HTR-8/SVneo (cell line): ENCODE data around the gene ADM2.

ENCODE experiments used
- DNase-seq: peaks from one replicate; pipeline ENCODE4 v3.0.0; 2011; ENCODE audit warnings: low spot score, mixed read lengths; ENCODE audit not compliant: insufficient read length
- FAIRE-seq: peaks from 2 replicates; lab custom pipeline; 2011; peaks lifted over from hg19 to GRCh38; lab: Jason Lieb, UNC

Gene ADM2

DNA sequence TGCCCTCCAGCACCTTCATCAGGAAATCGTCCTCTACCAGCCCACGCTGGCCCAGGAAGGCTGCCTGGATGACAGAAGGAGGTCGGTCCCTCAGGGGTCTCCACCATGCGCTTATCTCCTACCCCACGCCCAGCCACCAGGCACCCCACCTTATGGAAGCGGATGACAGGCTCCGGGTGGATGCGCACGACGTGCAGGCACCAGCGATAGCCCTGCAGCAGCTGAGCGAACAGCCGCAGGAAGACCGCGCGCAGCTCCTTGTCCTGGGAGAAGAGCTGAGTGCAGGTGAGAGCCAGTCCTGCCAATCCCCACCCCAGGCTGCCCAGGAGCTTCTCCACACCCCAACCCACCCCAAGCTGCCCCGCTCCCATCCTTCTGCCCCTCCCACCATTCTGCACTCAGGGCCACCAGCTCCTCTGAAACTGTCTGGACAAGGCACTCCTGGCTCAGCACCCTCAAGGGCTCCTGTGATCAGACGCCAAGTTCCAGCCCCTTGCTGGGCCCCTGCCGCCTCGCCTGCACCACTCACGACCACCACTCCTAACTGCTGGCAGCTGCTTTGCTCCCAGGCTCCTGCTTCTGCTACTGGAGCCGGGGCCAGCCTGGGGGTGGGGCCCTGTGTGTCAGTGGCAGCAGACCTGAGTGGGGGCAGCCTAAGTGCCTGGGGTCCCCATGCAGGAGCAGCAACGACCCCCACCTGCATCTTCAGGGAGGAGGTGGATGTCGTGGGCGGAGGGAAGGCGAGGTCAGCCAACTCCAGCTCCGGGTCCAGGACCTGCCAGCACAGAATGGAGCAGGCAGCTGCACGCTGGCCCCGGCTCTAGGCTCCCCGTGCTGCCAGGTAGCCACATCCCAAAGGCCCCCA is 16.0 kb upstream of the ADM2 start:
- DNase-seq (no peak), FAIRE-seq (no peak)

DNA sequence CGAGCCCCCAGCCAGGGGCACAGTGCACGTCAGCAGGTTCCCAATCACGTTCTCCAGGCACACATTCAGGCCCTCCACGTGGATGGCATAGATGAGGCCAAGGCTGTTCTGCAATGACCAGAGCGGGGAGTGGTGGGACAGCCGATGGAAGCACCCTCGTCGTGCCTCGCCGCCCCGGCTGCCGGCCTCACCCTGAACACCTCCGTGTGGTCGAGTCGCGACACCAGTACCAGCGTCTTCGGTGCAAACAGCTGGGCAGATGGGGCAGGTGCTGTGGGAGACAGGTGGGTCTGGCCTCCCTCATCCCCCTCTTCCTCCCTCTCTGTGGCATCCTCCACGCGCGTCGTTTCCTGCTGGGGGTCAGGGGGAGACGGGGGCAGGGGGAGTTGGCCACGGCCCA is 14.0 kb upstream of the ADM2 start:
- DNase-seq = no peak
- FAIRE-seq = no peak

DNA sequence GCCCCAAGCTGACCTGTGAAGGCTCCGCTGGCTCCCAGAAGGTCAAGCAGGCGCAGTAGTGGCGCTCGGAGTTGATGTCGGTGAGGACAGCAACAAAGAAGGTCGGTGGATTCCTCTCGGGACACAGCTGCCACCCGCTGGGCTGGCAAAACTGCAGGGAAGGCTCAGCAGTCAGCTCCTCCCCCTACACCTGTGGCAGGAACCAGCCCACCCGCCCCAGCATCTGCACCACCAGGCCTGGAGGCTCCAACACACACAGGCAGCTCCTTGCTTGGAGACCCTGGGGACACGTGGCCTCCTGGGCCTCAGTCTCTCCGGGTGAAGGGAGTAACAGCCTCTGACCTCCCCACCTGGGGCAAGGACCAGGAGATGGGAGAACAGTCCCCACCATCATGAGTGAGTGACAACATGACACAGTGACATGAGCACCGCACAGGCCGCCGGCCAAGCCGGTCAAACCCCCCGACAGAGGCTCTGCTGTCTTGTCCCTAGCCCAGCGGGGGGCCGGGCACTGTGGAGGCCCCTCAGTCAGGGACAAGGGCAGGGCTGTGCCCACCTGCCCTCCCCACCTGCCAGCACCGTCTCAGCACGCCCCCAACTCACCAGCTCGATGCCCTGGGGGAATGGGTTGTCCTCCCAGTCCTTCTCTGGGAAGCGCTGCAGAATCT is 13.4 kb upstream of the ADM2 start:
- FAIRE-seq = no peak

DNA sequence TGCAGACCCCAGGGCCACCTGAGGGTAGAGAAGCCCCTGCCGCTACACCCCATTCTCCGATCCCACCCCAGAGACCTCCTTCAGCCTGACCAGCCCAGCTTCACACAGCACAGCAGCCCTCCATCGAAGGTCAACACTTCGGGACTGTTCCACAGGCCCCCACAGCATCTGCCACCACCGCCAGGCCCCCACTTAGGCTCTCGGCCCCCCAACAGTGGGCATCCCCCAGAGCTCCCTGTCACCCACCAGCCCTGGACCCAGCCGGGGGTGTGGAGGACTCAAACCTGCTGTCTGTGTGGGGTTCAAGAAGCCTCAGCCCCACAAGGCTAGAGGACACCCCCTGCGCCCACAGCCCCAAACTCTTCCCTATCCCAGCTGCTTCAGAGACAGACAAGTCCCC is 12.7 kb upstream of the ADM2 start:
- DNase-seq (no peak), FAIRE-seq (no peak)

More for the DNA sequence above, 13.4 kb upstream of the ADM2 start:
- DNase-seq = no peak

DNA sequence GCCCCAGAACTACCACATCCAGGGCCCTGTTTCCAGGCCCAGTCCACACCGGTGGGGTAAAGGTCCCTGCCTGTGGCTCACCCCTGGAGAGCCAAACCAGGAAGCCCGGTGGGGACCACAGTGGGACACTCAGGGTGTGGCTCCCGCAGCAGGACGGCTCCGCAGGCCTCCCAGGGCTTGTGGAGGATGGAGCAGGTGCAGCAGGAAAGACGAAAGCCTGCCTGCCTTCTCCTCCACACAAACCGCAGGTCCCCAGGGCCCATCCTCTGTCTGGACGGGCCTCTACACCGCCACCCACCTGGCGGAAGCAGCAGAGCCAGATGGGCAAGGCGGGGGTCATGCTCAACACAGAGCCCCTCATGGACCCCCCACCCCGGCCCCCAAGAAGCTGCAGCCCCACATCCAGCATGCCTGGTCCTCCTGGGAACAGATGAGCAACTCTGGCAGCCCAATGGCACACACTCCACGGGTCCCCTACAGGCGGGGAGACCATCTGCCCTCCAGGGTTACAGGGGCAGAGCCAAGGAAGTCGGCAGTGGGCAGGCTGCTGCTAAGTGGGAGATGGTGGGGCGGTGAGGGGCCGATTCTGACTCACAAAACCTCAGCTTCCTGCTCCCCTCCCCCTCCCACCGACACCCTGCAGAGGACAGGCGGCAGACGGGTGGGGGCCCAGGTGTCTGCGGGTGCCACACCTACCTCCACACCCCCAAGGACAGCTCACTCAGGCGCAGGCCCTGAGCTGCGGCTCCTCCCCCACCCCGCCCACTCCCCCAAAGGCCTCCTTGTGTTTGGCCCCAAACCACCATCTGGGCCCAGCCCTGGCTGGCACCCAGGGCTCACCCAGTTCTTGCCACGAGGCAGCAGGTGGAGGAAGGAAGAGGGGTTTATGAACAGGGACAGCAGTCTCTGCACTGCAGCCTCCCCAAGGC is 11.7 kb upstream of the ADM2 start:
- DNase-seq (peak; percentile 51), FAIRE-seq (peak; percentile 49)

DNA sequence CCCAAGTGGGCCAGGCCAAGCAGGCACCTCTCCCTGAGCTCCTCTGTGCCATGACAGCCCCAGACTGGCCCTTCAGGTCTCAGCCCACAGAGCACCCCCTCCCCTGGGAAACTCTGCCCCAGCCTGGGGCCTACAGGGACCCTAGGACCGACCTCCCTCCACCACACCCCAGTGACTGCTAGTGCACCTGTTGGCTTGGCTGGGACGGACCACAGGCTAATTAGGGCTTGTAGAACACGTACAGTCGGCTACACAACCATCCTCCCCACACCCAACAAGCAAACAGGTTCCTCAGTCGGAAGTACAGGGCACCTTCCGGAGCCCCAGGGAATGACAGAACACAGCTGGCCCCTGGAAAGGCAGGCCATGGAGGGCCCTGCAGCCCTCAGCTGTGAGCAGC is 10.9 kb upstream of the ADM2 start:
- FAIRE-seq = no peak

DNA sequence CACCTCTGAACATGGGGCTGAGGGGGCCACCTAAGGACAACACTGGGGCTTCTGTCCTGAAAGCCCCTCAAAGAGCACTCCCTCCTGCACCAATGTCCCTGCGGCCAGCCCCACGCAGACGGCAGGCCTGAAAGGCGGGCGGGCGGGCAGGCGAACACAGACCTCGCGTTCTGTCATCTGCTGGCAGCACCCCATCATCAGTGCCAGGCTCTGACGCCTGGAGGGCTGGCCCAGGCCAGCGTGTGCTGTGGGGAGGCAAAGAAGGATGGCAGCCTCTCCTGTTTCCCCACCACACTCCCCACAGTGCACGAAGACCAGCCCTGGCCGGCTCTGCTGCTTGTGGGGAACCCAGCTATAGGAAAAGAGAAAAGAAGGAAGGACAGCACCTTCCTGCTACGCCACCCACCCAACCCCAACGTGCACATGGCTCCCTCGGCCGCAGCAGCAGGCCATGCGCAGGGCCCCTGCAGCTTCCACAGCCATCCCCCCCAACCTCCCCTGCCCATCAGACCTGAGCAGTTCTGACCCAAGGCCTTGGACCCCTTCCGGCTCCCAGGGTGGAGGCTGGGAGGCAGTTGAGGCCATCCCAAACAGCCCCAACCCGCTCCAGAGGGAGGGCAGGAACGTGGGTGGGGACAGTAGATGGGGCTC is 10.0 kb upstream of the ADM2 start:
- FAIRE-seq (no peak), DNase-seq (no peak)

More for the DNA sequence above, 10.9 kb upstream of the ADM2 start:
- DNase-seq = no peak

DNA sequence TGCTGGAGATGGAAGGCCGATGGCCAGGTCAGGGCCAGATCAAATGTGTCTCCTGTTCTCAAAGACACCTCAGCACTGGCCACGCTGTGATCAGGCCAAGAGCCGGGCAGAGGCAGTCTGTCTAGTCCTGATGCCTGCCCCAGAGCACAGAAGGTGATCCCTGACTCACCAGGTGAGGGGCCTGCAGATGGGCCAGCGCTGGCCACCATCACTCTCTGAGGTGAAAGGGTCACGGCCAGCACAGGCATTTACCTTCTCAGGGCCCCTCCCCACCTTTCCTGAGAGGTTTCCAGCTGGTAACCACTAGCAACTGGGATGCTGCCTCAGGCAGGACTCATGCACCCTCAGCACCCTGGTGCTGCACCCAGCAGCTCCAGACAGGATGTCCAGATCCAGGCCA is 9.4 kb upstream of the ADM2 start:
- DNase-seq (no peak), FAIRE-seq (no peak)

DNA sequence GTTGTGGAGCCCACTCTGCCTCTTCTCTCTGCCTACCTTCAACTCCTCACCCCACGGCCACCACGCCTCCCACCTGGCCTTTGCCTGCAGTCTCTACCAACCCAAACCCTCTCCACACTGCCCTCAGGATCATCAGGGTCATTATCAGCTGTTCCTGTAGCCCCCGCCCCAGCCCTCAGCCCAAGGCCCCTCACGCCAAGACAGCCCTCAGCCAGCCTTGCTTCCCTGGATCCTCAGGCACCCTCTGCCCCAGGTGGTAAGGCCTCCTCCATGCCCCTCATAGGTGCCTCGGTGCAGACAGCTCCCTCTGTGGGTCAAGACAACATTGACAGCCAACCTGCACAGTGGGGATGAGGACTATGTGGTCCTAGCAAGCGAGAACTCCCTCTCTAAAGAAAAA is 8.3 kb upstream of the ADM2 start:
- FAIRE-seq (peak; percentile 16), DNase-seq (no peak)

DNA sequence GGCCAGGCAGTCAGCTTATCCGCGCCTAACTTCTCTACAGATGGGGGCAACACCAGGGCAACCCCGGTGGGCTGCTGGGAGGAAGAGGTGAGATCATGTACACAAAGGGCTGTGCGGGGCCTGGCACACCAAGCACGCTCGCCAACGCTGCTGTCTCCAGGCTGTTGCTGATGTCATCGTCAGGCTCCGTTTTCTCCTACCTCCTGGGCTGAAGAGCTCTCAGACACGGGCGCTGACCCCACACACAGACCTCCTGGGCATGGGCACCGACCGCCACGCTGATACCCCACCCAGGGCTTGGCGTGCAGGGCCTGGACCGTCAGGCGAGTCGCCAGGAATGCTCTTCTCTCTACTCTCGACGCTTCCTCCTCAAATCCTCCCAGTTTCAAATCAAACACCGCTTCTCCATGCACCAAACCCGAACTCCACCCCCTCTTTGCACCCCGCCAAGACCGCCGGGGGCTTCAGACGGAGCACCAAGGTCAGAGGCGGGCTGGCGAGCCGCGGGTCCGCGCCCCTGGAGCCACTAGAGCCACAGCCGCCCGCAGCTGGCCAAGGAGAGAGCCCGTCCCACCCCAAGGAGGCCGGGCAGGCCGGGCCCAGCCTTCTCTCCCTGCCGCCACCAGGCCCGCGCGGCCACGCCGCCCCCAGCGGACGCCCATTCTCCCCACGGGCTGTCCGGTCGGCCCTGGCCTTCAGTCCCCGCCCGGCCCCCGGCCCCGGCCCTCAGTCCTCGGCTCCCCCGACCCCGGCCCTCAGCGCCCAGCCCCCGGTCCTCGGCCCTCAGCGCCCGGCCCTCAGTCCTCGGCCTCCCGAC is 7.3 kb upstream of the ADM2 start:
- no peak for FAIRE-seq
- DNase-seq = no peak

DNA sequence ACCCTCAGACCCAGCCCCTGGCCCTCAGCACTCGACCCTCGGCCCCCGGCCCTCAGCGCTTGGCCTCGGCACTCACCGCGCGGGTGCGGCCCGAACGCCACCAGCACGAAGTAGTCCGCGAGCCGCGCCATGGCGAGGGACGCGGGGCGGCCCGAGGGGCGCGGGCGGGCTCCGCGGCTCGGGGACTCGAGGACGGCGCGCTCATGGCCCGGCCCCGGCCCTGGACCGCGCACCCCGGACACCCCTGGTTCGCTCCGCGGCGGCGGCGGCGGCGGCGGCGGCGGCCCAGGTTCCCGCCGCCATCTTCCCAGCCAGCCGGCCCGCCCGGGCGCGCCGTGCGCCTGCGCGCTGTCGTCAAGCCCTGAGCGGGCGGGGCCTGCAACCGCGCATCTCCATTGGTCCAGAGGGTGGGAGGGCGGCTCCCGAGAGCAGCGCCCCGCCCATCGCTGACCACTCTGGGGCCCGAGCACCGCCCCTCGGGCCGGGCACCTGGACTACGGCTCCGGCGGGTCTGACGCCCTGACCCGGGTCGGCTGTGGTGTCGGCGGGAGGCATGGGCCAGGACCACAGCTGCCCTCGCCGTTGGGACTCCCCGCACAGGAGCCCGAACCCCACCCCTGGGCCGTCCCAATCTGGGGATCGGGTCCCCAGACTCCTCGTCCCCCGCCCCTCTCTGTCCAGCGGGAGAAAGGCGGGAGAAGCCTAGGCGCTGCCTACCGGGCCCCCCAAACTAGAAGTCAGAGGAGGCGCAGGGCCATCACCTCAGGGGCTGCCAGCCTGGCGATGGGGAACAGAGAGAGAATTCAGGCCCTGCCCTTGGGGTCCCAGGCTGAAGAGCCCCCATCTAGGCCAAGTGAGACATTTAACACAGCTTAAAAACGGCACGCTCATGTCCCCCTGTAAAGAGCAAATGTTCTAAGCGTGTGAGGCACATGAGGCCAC is 6.4 kb upstream of the ADM2 start, which contains the start of gene SBF1:
SBF1 (minus strand) TSS at position 326 of the 942 bp plus-strand sequence; CDS start at position 131, 195 bp downstream.
- FAIRE-seq (peak; percentile 85), DNase-seq (peak; percentile 95)

DNA sequence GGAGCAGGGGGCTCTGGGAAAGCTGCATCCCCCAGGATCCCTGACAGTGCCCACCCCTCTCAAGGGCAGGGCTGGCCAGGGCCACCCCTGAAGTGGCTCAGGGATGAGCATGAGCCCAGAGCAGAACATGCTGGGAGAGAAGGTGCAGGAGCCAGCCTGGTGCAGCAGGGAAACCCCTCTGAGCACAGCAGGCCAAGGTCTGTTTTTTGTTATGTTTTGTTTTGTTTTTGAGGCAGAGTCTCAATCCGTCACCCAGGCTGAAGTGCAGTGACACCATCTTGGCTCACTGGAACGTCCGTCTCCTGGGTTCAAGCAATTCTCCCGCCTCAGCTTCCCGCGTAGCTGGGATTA is 5.7 kb upstream of the ADM2 start:
- DNase-seq (no peak), FAIRE-seq (no peak)

DNA sequence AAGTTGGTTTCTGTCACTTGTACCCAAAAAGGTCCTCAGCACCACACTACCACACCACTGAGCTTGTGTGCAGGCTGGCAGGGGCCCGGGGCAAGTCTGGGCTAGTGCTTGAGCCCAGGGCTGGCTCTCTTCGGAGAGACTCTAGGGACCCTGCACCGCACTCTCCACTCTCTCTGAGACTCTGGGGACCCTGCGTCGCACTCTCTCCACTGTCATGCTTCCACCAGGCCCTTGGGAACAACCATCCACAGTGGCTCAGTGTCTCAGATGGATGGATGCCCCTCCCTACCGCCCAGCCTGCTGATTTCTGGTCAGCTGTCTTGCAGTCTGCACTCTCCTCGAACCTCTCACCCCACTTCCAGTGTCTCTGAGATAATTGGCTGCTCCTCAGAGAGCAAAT is 4.5 kb upstream of the ADM2 start:
- DNase-seq (no peak), FAIRE-seq (no peak)

DNA sequence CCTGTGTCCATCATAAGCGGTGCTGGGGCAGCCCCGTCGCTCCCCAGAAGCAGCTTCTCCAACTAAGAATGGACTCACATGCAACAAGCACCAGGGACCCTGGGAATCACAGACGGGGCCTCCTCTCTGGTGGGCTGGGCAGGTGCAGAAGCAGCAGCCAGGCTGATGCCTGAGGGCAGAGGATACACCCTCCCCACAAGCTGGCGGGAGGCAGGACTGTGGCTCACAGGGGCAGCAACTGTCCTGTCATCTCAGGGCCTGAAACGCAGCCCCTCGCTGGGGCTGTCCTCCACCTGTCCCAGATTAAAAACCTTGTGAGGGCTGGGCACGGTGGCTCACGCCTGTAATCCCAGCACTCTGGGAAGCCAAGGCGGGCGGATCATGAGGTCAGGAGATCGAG is 3.4 kb upstream of the ADM2 start:
- DNase-seq = no peak
- FAIRE-seq = no peak

DNA sequence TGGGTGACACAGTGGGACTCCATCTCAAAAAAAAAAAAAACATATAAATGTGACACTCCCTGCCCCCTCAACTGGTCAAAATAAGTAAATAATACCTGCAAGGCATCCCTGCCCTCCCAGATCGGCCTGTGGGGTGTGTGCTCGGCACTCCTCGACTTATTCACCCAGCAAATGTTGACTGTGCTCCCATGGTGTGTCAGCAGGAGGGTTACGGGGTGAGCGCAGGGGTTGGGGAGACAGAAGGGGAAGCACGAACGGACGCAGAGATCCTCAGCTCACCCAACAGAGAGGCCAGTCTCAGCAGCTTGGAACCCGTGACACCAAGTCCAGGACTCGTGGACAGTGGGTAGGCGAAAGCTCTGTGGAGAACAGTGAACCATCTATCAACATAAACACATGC is 1.6 kb upstream of the ADM2 start:
- DNase-seq (no peak), FAIRE-seq (no peak)

DNA sequence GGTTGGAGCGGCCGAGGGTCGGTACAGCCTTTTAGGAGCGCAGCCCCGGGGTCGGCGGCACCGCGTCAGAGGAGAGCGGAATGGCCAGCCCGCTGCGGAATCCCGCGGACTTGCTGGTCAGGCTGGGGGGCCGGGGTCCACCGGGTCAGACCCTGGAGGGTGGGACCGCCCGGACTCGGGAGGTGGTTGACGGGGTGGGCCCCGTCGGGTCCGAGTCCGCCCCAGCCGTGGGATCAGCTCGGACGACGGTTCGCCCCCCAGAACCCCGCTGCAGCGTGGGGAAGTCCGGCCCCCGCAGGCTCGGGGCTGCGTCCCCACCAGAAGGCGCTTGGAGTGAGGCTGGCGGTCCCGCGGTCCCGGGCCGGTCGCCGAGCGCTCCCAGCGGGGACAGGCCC is 301 bp upstream of the ADM2 start:
- FAIRE-seq (no peak), DNase-seq (no peak)

DNA sequence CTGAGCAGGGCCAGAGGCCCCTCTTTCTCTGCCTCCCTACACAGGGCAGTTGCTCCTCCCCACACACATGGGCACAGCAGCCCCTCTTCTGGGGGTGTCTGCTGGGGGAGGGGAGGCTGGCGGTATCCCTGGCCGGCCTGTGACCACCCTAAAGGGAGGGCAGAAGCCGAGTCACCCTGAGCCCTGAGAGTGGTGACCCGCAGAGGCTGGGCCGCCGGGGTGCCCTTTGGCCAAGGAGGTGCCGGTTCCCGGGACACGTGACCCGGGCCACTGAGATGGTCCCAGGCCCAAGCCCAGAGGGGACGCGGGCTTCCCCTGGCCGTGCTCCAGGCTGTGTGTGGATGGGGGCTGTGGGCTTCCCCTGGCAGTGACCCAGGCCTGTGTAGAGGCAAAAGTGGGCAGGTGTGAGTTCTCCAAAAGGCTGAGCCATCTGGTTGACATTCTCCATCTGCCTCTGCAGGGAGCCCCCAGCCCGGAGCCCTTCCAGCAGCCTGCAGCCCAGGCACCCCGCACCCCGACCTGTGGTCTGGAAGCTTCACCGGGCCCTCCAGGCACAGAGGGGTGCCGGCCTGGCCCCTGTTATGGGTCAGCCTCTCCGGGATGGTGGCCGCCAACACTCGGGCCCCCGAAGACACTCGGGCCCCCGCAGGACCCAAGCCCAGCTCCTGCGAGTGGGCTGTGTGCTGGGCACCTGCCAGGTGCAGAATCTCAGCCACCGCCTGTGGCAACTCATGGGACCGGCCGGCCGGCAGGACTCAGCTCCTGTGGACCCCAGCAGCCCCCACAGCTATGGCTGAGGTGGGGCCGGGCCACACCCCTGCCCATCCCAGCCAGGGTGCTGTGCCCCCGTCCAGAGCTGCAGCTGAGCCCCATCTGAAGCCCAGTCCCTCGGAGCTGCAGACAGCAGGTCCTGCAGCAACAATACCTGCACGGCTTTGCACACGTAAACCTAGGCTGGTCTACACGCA is 1.0 kb downstream of the ADM2 start:
- no peak for FAIRE-seq

More for the DNA sequence above, 1.0 kb downstream of the ADM2 start:
- DNase-seq = no peak
